HepG2 (cell line): ENCODE measurements around the gene TAF3. TPM values are rescaled to one million over a fixed set of nuclear protein-coding genes. Genes with fewer than 3 reads are reported as not detected.

Source experiments
- ATF2 ChIP-seq: sonication (generic); formaldehyde crosslinking; IDR thresholded peaks from 2 replicates; pipeline ENCODE4 v1.4.0; 2020; ENCODE audit warnings: missing genetic modification reagents
- ATF7 ChIP-seq, 2 experiments: fragments of 450-650 bp in 1 of 2; sonication (generic) in 1 of 2; formaldehyde crosslinking in 1 of 2; IDR thresholded peaks; 2 replicates each; pipeline versions ENCODE4 v1.4.0 to v1.6.1; 2016 to 2020; ENCODE audit warnings: antibody characterized with exemption in 1 of 2, mild to moderate bottlenecking in 1 of 2, missing genetic modification reagents in 1 of 2
- CSRNP1 ChIP-seq: sonication (generic); formaldehyde crosslinking; IDR thresholded peaks from 2 replicates; pipeline ENCODE4 v1.8.1; 2023; ENCODE audit warnings: mild to moderate bottlenecking, missing genetic modification reagents
- CTCF ChIP-seq: sonication (generic); formaldehyde crosslinking; IDR thresholded peaks from 2 replicates; pipeline ENCODE4 v1.5.0; 2020; ENCODE audit warnings: mild to moderate bottlenecking, missing genetic modification reagents, moderate library complexity
- DDIT3 ChIP-seq: sonication (generic); formaldehyde crosslinking; IDR thresholded peaks from 2 replicates; pipeline ENCODE4 v1.4.0; 2020; ENCODE audit warnings: mild to moderate bottlenecking, missing genetic modification reagents
- GMEB2 ChIP-seq: IDR thresholded peaks from 2 replicates; pipeline ENCODE4 v1.6.1; 2016; ENCODE audit warnings: missing biosample characterization, missing genetic modification reagents, low read depth
- IRF2 ChIP-seq: IDR thresholded peaks from 2 replicates; pipeline ENCODE4 v1.6.1; 2018; ENCODE audit warnings: missing genetic modification reagents, missing compliant biosample characterization
- KDM5A ChIP-seq: fragments of 200-600 bp; sonication (generic); IDR thresholded peaks from 2 replicates; pipeline ENCODE4 v1.7.0; 2018; ENCODE audit warnings: antibody characterized with exemption, mild to moderate bottlenecking, low read length, borderline replicate concordance
- SP2 ChIP-seq: sonication (generic); formaldehyde crosslinking; IDR thresholded peaks from 2 replicates; pipeline ENCODE4 v1.5.1; 2020; ENCODE audit warnings: mild to moderate bottlenecking, missing genetic modification reagents
- SP5 ChIP-seq: IDR thresholded peaks from 2 replicates; pipeline ENCODE4 v1.6.1; 2016; ENCODE audit warnings: low read depth, borderline replicate concordance
- ZBTB44 ChIP-seq: sonication (generic); formaldehyde crosslinking; IDR thresholded peaks from 2 replicates; pipeline ENCODE4 v1.4.0; 2020; ENCODE audit warnings: missing genetic modification reagents
- ZFP41 ChIP-seq: sonication (generic); formaldehyde crosslinking; IDR thresholded peaks from 2 replicates; pipeline ENCODE4 v1.4.0; 2020; ENCODE audit warnings: mild to moderate bottlenecking, missing genetic modification reagents, borderline replicate concordance
- ZKSCAN1 ChIP-seq: fragments of 150-350 bp; IDR thresholded peaks from 2 replicates; pipeline ENCODE4 v1.6.1; 2014; ENCODE audit warnings: low read length
- ZNF275 ChIP-seq: sonication (generic); formaldehyde crosslinking; IDR thresholded peaks from 2 replicates; pipeline ENCODE4 v1.8.0; 2022; ENCODE audit warnings: missing genetic modification reagents, mild to moderate bottlenecking, inconsistent platforms, borderline replicate concordance
- ZNF496 ChIP-seq: sonication (generic); formaldehyde crosslinking; IDR thresholded peaks from 2 replicates; pipeline ENCODE4 v1.8.1; 2023; ENCODE audit warnings: mild to moderate bottlenecking, moderate library complexity, missing genetic modification reagents; ENCODE audit not compliant: insufficient replicate concordance
- ZNF501 ChIP-seq: sonication (generic); formaldehyde crosslinking; IDR thresholded peaks from 2 replicates; pipeline ENCODE4 v1.5.1; 2020; ENCODE audit warnings: mild to moderate bottlenecking, moderate library complexity, missing genetic modification reagents
- ZNF512 ChIP-seq: sonication (generic); formaldehyde crosslinking; IDR thresholded peaks from 2 replicates; pipeline ENCODE4 v1.4.0; 2020; ENCODE audit warnings: mild to moderate bottlenecking, missing genetic modification reagents
- polyA plus RNA-seq, 8 experiments: library from polyadenylated mRNA; depleted of rRNA in 3 of 8; stranded (reverse) in 7 of 8; unstranded in 1 of 8; fragments of >200 nt; fragmentation: Illumina TruSeq in 4 of 8; extraction: Trizol in 4 of 8; gene quantifications; 2 replicates each; pipeline versions ENCODE4 v1.2.1 to v1.2.3, GENCODE V29; 2011 to 2016; ENCODE audit warnings: low read depth in 4 of 8, missing spikeins in 1 of 8, mixed read lengths in 1 of 8; ENCODE audit not compliant: insufficient read depth in 1 of 8
- total RNA-seq, 5 experiments: library from RNA; depleted of rRNA; stranded (reverse); fragments of >200 nt; fragmentation: Illumina TruSeq; extraction: Trizol; gene quantifications; 2 replicates each; pipeline ENCODE4 v1.2.3, GENCODE V29; 2016; ENCODE audit warnings: low read depth in 1 of 5

TAF3 gene
- total and polyA plus RNA-seq, 2 of the 13 experiments (the other 11 are each of a cell fraction or from before 2014, with no cell fraction given), result 1.7 to 2.9 TPM

- TF ChIP-seq ZNF501 (CRISPR knock-in tag) (peak; percentile 51; the same call in 1 of the 2 replicates), ZBTB44 (no peak), CSRNP1 (CRISPR knock-in tag) (no peak), SP2 (CRISPR knock-in tag) (no peak), KDM5A (no peak), ZKSCAN1 (no peak), GMEB2 (CRISPR knock-in tag) (no peak), ATF7 (IDR thresholded peaks at IDR 0.05) (no peak), ATF7 (CRISPR knock-in tag; IDR thresholded peaks at IDR 0.05) (no peak), ZNF496 (no peak), CTCF (CRISPR knock-in tag) (no peak), ZFP41 (no peak), ATF2 (CRISPR knock-in tag) (no peak), IRF2 (CRISPR knock-in tag) (0 out of 2 replicates have a peak, but pooled peaks have one; percentile 32), ZNF275 (CRISPR knock-in tag) (0 out of 2 replicates have a peak, but pooled peaks have one; percentile 33), DDIT3 (no peak), ZNF512 (CRISPR knock-in tag) (no peak), SP5 (CRISPR knock-in tag) (no peak)
Observed at GRCh38 chr10:7942859-7943258, 124.6 kb downstream of the TAF3 start (continued).
